Breast epithelium (tissue), 3 donors: ENCODE results near the gene SPAST.

Experiments used
- CTCF ChIP-seq, 3 donors: fragments of 450-650 bp; IDR thresholded peaks; one replicate each; pipeline ENCODE4 v1.5.1; 2016 to 2017; ENCODE audit warnings: antibody characterized with exemption in 3 of 3, mild to moderate bottlenecking in 3 of 3, moderate library complexity in 3 of 3
- POLR2A ChIP-seq: fragments of 450-650 bp; IDR thresholded peaks from one replicate; pipeline ENCODE4 v1.6.1; 2016; ENCODE audit warnings: antibody characterized with exemption, mild to moderate bottlenecking, moderate library complexity
- POLR2AphosphoS5 ChIP-seq, 3 donors: sonication (generic); formaldehyde crosslinking; IDR thresholded peaks; one replicate each; pipeline ENCODE4 v1.6.1; 2017; ENCODE audit warnings: antibody characterized with exemption in 3 of 3

DNA sequence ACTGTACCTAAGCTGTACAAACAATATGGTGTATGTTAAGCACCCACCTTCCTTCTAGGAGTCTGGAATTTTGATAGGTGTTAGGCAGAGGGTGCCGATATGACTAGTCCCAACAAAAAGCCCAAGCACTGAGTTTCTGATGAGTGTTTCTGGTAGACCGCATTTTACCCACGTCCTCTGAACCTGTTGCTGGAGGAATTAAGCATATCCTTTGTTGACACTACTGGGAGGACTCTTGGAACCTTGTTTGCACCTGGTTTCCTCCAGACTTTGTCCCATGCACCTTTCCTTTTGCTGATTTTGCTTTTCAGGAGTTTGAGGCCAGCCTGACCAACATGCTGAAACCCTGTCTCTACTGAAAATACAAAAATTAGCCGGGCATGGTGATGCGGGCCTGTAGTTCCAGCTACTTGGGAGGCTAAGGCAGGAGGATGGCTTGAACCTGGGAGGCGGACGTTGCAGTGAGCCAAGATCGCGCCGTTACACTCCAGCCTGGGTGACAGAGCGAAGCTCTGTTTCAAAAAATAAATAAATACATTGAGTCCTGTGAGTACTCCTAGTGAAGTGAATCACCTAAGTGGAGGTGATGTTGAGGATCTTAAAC is 11.4 kb upstream of the SPAST start:
- TF ChIP-seq CTCF (IDR thresholded peaks at IDR 0.05) (no peak), POLR2A (no peak), POLR2AphosphoS5 (IDR thresholded peaks at IDR 0.05) (no peak)
